ENCODE data around the gene HS3ST6. TPM values are rescaled to one million over a fixed set of nuclear protein-coding genes. Genes with fewer than 3 reads are reported as not detected.
"Not testable (repeated sequence)": the region's sequence is repeated elsewhere in the genome, so short reads cannot be mapped to it uniquely, and the experiment has no call there.

The HS3ST6 gene
- total RNA-seq, 3 donors from 2014 or later: not detected

- TF ChIP-seq CTCF (IDR thresholded peaks at IDR 0.05) (no peak), POLR2A (IDR thresholded peaks at IDR 0.05) (no peak), POLR2AphosphoS5 (IDR thresholded peaks at IDR 0.05) (no peak)
- Histone ChIP-seq H3K27me3 (no peaks in the 10 kb centered on the region), H3K4me3 (no peak overlapping the region), H3K27ac (peak overlapping the region in 1 of 2 donors; percentile 49), H3K9me3 (no peaks in the 10 kb centered on the region), H3K36me3 (no peaks in the 10 kb centered on the region), H3K4me1 (peaks cover 0 to 10% of the 10 kb centered on the region in 2 donors)
- no peak for DNase-seq (ENCODE audit: low spot score in 2 of 2)
- intact Hi-C loops (cut with DNase I; ENCODE audit: low total_unique reads): no loop called here
Measured at GRCh38 chr16:1940273-1941161, 22.3 kb upstream of the HS3ST6 start.

DNA sequence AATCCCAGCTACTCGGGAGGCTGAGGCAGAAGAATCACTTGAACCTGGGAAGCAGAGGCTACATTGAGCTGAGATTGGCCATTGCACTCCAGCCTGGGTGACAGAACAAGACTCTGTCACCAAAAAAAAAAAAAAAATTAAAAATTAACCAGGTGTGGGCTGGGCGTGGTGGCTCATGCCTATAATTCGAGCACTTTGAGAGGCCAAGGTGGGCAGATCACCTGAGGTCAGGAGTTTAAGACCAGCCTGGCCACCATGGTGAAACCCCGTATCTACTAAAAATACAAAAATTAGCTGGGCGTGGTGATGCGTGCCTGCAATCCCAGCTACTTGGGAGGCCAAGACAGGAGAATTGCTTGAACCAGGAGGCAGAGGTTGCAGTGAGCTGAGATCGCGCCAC is 21.6 kb upstream of the HS3ST6 start:
- intact Hi-C loops (cut with DNase I; ENCODE audit: low total_unique reads); H3K27me3 ChIP-seq; H3K27ac ChIP-seq; H3K4me3 ChIP-seq; H3K9me3 ChIP-seq; DNase-seq (ENCODE audit: low spot score in 2 of 2); H3K4me1 ChIP-seq; H3K36me3 ChIP-seq: not testable (repeated sequence)

DNA sequence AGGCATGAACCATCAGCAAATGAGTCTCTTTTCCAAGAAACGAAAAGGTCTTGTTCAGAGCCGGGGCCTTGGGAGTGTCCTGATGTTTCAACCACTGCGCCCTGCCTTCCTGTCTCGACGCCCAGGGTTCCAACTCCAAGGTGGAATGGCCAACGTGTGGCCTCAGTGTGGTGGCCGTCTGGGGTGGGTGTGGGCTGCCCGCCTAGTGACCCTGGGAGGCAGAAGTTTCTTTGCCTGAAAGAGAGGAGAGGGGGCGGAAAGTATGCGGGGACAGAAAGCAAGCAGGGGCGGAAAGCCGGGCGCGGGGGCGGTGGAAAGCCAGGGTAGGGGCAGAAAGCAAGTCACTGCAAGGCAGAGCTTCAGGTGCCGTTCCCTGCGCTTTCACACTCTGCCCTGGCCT is 20.7 kb upstream of the HS3ST6 start:
- Histone ChIP-seq H3K9me3 (no peaks in the 10 kb centered on the region), H3K4me1 (peaks cover 0 to 10% of the 10 kb centered on the region in 2 donors), H3K27me3 (no peaks in the 10 kb centered on the region), H3K27ac (no peak overlapping the region), H3K4me3 (no peak overlapping the region), H3K36me3 (no peaks in the 10 kb centered on the region)
- intact Hi-C loops (cut with DNase I; ENCODE audit: low total_unique reads): no loop called here
- no peak for DNase-seq (ENCODE audit: low spot score in 2 of 2)
- TF ChIP-seq CTCF (IDR thresholded peaks at IDR 0.05) (no peak), POLR2AphosphoS5 (IDR thresholded peaks at IDR 0.05) (no peak), POLR2A (IDR thresholded peaks at IDR 0.05) (no peak)

GRCh38 chr16:1938316-1938715 is 20.1 kb upstream of the HS3ST6 start:
- Histone ChIP-seq H3K27ac (no peak overlapping the region), H3K4me1 (peaks cover 0 to 10% of the 10 kb centered on the region in 2 donors), H3K4me3 (no peak overlapping the region), H3K36me3 (no peaks in the 10 kb centered on the region), H3K9me3 (no peaks in the 10 kb centered on the region), H3K27me3 (no peaks in the 10 kb centered on the region)
- TF ChIP-seq CTCF (IDR thresholded peaks at IDR 0.05) (no peak), POLR2AphosphoS5 (IDR thresholded peaks at IDR 0.05) (no peak), POLR2A (IDR thresholded peaks at IDR 0.05) (no peak)
- DNase-seq (ENCODE audit: low spot score in 2 of 2): no peak
- intact Hi-C loops (cut with DNase I; ENCODE audit: low total_unique reads): no loop called here

GRCh38 chr16:1936945-1937479 is 18.8 kb upstream of the HS3ST6 start:
- DNase-seq (ENCODE audit: low spot score in 2 of 2): no peak
- TF ChIP-seq POLR2AphosphoS5 (IDR thresholded peaks at IDR 0.05): no peak
- no peak for TF ChIP-seq POLR2A (IDR thresholded peaks at IDR 0.05)
- TF ChIP-seq CTCF (IDR thresholded peaks at IDR 0.05): no peak
- Histone ChIP-seq H3K27ac (no peak overlapping the region), H3K4me1 (peaks cover 0 to 4% of the 10 kb centered on the region in 2 donors), H3K9me3 (no peaks in the 10 kb centered on the region), H3K27me3 (no peaks in the 10 kb centered on the region), H3K4me3 (no peak overlapping the region), H3K36me3 (no peaks in the 10 kb centered on the region)
- intact Hi-C loops (cut with DNase I; ENCODE audit: low total_unique reads): no loop called here

Data from breast epithelium (tissue), 4 donors.